HG02588 (cell line): Measurements from ENCODE around the gene DPP7.
"Not testable (repeated sequence)": the region's sequence is repeated elsewhere in the genome, so short reads cannot be mapped to it uniquely, and the experiment has no call there.

ENCODE experiments used
- ATAC-seq: cut with Tn5 transposase; IDR thresholded peaks from one replicate; pipeline ENCODE4 v1.9.1; 2021; ENCODE audit warnings: mild to moderate bottlenecking, moderate library complexity; ENCODE audit not compliant: unreplicated experiment

DPP7 gene

GRCh38 chr9:137148242-137148641 lies 33.7 kb upstream of the DPP7 start:
- ATAC-seq: no peak

- no peak for ATAC-seq
Observed at GRCh38 chr9:137147793-137148160, 33.2 kb upstream of the DPP7 start.

- ATAC-seq: no peak
Observed at GRCh38 chr9:137147091-137147792, 32.7 kb upstream of the DPP7 start.

- ATAC-seq: no peak
Observed at GRCh38 chr9:137146527-137146918, 32.0 kb upstream of the DPP7 start.

GRCh38 chr9:137145731-137146526 lies 31.4 kb upstream of the DPP7 start:
- ATAC-seq: no peak

- no peak for ATAC-seq
Observed at GRCh38 chr9:137143459-137143858, 28.9 kb upstream of the DPP7 start.

GRCh38 chr9:137141976-137142936 lies 27.7 kb upstream of the DPP7 start:
- ATAC-seq: no peak

GRCh38 chr9:137141050-137141810 lies 26.7 kb upstream of the DPP7 start:
- ATAC-seq: no peak

GRCh38 chr9:137140151-137141012 lies 25.8 kb upstream of the DPP7 start:
- ATAC-seq: no peak

GRCh38 chr9:137139468-137140150 lies 25.1 kb upstream of the DPP7 start:
- no peak for ATAC-seq

- no peak for ATAC-seq
Observed at GRCh38 chr9:137138722-137139467, 24.4 kb upstream of the DPP7 start, which contains the start of gene GRIN1. Gene GRIN1, plus strand, starts transcription at chr9:137139154. Its CDS starts 333 bp downstream, at chr9:137139487.

- no peak for ATAC-seq
Observed at GRCh38 chr9:137138058-137138721, 23.7 kb upstream of the DPP7 start.

GRCh38 chr9:137136881-137137607 lies 22.5 kb upstream of the DPP7 start:
- no peak for ATAC-seq

- no peak for ATAC-seq
Observed at GRCh38 chr9:137136261-137136880, 21.8 kb upstream of the DPP7 start.

- not testable (repeated sequence) for ATAC-seq
Observed at GRCh38 chr9:137135154-137135553, 20.6 kb upstream of the DPP7 start.

GRCh38 chr9:137134191-137134590 lies 19.7 kb upstream of the DPP7 start:
- no peak for ATAC-seq
